NCI-H524 (cell line): ENCODE data around the gene ZPR1.

Experiments used
- DNase-seq, 2 experiments: peaks; one replicate each; lab custom pipeline; 2025; lab: John Stamatoyannopoulos, UW

ZPR1 gene

GRCh38 chr11:116750070-116750718, 37.6 kb downstream of the ZPR1 start:
- no peak for DNase-seq

GRCh38 chr11:116742104-116742503, 45.7 kb downstream of the ZPR1 start:
- no peak for DNase-seq

- no peak for DNase-seq
Observed at GRCh38 chr11:116740741-116741140, 47.1 kb downstream of the ZPR1 start.

- DNase-seq: no peak
Observed at GRCh38 chr11:116738975-116739374, 48.8 kb downstream of the ZPR1 start.

- DNase-seq: peak; percentile 6 to 8
Observed at GRCh38 chr11:116736763-116737162, 51.1 kb downstream of the ZPR1 start.

GRCh38 chr11:116733969-116734508, 53.8 kb downstream of the ZPR1 start:
- DNase-seq: no peak

GRCh38 chr11:116733043-116733755, 54.6 kb downstream of the ZPR1 start:
- no peak for DNase-seq

GRCh38 chr11:116732271-116733042, 55.4 kb downstream of the ZPR1 start:
- DNase-seq: peak; percentile 25 to 54

GRCh38 chr11:116731821-116732220, 56.0 kb downstream of the ZPR1 start:
- DNase-seq: no peak

GRCh38 chr11:116731097-116731761, 56.6 kb downstream of the ZPR1 start:
- DNase-seq: peak in 1 of 2 experiments; percentile 60

GRCh38 chr11:116730601-116731000, 57.2 kb downstream of the ZPR1 start:
- no peak for DNase-seq

- no peak for DNase-seq
Observed at GRCh38 chr11:116730241-116730561, 57.6 kb downstream of the ZPR1 start.

GRCh38 chr11:116729501-116730240, 58.2 kb downstream of the ZPR1 start:
- DNase-seq: no peak

- no peak for DNase-seq
Observed at GRCh38 chr11:116727990-116728389, 59.8 kb downstream of the ZPR1 start.

GRCh38 chr11:116725434-116726221, 62.2 kb downstream of the ZPR1 start:
- no peak for DNase-seq

- DNase-seq: no peak
Observed at GRCh38 chr11:116724813-116725212, 63.0 kb downstream of the ZPR1 start.
